GM04504 (cell line): ENCODE results near the gene RNF212.
"Not testable (repeated sequence)": the region's sequence is repeated elsewhere in the genome, so short reads cannot be mapped to it uniquely, and the experiment has no call there.

Experiments
- DNase-seq: peaks from one replicate; pipeline ENCODE4 v3.0.0-alpha.2; 2012; ENCODE audit warnings: low read depth

Gene RNF212

GRCh38 chr4:1065732-1066131, 47.6 kb downstream of the RNF212 start:
- DNase-seq, result no peak

- DNase-seq, result no peak
Observed at GRCh38 chr4:1062419-1062818, 50.9 kb downstream of the RNF212 start.

- DNase-seq, result no peak
Observed at GRCh38 chr4:1061760-1062159, 51.6 kb downstream of the RNF212 start.

GRCh38 chr4:1061056-1061700, 52.2 kb downstream of the RNF212 start:
- DNase-seq, result no peak

- no peak for DNase-seq
Observed at GRCh38 chr4:1060621-1061020, 52.7 kb downstream of the RNF212 start.

GRCh38 chr4:1060121-1060520, 53.2 kb downstream of the RNF212 start:
- no peak for DNase-seq

GRCh38 chr4:1058997-1059665, 54.2 kb downstream of the RNF212 start:
- DNase-seq, result no peak

GRCh38 chr4:1058198-1058996, 55.0 kb downstream of the RNF212 start:
- no peak for DNase-seq

GRCh38 chr4:1057403-1057745, 56.0 kb downstream of the RNF212 start:
- no peak for DNase-seq

GRCh38 chr4:1056671-1057402, 56.5 kb downstream of the RNF212 start:
- DNase-seq, result no peak

GRCh38 chr4:1055721-1056590, 57.4 kb downstream of the RNF212 start:
- no peak for DNase-seq

- DNase-seq, result not testable (repeated sequence)
Observed at GRCh38 chr4:1055243-1055701, 58.1 kb downstream of the RNF212 start.

GRCh38 chr4:1054696-1055242, 58.6 kb downstream of the RNF212 start:
- DNase-seq, result not testable (repeated sequence)

GRCh38 chr4:1053891-1054290, 59.5 kb downstream of the RNF212 start:
- DNase-seq, result not testable (repeated sequence)

GRCh38 chr4:1053080-1053661, 60.2 kb downstream of the RNF212 start:
- DNase-seq, result peak; percentile 73

- no peak for DNase-seq
Observed at GRCh38 chr4:1052231-1052671, 61.1 kb downstream of the RNF212 start.

- no peak for DNase-seq
Observed at GRCh38 chr4:1051472-1051871, 61.9 kb downstream of the RNF212 start.

- no peak for DNase-seq
Observed at GRCh38 chr4:1050486-1051213, 62.7 kb downstream of the RNF212 start.

- DNase-seq, result no peak
Observed at GRCh38 chr4:1049591-1049905, 63.8 kb downstream of the RNF212 start.
